ENCODE data around the gene CEP128.

Gene CEP128

DNA sequence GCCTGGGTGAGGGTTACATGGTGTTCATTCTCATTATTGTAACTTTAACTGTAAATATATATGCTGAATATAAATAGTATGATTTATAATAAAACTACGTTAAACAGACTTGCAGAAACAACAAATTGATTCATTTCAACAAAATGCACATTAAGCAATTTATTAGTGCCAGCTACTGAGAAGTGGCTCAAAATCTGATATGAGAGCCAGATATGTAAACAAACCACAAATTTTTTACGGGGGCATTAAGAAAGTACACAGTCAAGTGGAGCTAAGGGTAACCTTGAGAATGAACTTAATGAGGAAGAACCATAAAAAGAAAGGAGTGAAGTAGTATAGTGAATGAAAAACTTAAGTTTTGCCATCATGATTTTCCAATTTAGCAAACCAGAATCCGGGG lies 40.3 kb downstream of the CEP128 start:
- DNase-seq, result no peak

DNA sequence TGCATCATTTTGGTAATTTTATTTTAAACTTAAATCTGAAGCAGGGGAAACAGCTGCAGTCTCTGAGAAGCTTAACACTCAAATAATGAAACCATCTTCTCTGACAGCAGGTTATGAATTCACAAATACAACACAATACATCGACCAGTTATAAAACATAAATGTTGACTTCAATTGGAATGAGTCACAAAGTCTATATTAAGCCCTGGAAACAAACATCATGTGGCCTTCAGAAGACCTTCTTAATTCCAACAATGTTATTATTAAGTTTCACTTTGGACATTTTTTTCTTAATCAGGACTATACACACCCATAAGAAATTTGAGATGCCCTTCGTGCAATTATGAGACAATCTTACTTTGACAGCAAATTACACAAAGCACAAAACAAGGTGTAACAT lies 68.9 kb downstream of the CEP128 start:
- no peak for DNase-seq

DNA sequence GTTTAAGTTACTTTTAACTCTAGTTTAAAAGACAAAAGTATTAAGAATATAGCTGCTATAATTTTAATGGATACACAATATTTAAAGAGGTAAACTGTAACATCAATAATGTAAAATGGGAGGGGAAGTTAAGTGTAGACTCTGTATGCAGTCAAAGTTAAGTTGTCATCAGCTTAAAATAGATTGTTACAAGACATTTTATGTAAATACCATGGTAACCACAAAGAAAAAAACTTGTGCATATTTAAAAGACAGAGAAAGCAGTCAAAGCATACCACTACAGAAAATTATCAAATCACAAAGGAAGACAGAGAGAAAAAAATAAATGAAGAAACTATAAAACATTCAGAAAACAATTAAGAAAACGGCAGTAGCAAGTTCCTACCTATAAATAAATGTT lies 73.3 kb downstream of the CEP128 start:
- DNase-seq, result no peak

DNA sequence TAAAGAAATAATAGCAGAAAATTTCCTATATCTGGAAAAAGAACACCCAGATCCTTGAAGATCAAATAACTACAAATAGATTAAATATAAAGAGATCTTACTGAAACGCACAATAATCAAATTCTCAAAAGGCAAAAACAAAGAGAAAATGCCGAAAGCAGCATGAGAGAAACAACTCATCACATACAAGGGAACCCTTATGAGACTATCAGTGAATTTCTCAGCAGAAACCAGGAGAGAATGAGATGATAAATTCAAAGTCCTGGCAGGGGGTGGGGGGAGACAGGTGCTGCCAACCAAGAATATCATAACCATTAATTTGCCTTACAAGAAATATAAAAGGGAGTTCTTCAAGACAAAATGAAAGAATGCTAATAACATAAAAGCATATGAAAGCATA lies 73.7 kb downstream of the CEP128 start:
- no peak for DNase-seq

DNA sequence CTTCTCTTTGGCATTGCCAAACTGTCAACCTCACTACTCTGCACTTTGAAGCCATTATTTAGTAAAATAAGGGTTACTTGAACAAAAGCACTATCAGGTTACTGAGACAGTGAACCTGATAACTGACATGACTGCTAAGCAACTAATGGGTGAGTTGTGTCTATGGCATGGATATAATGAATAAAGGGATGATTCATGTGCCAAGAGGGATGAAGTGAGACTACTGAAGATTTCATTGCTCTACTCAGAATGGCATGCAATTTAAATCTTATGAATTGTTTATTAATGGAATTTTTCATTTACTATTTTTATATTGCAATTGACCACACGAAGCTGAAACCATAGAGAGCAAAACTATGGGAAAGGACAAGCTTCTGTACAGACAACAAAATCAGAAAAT lies 74.4 kb downstream of the CEP128 start:
- DNase-seq, result no peak

DNA sequence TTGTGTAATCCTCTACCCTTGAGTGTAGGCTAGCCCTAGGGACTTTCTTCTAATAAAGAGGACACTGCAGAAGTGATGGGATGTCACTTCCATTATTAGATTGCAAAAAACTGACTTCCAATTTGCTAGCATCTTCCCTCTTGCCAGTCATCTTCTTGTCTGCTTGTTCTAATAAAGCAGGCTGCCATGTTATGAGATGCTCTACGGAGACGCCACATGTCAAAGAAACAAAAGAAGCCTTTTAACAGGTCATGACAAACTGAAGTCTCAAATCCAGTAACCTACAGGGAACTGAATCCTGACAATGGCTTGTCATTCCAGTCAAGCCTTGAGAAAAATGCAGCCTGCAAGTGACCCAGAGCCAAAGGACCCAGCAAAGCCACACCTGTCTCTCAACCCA lies 76.0 kb downstream of the CEP128 start:
- DNase-seq, result no peak

DNA sequence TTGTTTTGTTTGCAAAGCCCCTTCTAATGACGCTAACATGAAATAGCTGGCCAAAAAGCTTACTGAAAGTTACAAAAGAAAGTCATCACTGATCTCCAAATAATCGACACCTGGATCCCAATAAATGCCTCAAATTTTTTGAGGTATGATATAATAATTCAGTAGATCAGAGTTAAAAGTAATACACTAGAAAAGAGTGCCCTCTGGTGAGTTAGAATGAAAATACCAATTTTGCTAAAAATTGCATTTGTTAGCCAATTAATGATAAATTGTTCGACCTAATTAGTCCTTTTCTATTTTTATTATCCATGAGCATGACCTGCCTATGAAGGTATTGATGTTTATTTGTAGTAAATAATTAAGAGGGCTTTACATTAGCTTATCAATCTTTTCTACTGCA lies 78.6 kb downstream of the CEP128 start:
- DNase-seq, result no peak

DNA sequence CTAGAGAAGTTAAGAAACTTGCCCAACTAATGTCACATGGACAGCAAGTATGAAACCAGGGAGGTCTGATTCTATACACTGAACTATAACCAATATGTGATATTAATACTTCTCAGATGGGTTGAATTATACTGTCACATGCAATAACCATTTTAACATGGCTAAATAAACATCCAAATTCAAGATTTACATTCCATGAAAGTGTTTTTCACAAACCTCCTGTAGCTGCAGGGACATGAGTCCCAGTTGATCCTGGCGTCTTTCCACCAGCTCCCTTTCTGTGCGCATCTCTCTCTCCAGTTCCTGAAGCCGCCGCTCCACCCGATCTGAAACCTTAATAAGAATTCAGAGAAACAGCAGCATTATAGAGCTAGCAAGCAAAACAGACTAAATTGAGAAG lies 79.0 kb downstream of the CEP128 start:
- DNase-seq, result no peak

DNA sequence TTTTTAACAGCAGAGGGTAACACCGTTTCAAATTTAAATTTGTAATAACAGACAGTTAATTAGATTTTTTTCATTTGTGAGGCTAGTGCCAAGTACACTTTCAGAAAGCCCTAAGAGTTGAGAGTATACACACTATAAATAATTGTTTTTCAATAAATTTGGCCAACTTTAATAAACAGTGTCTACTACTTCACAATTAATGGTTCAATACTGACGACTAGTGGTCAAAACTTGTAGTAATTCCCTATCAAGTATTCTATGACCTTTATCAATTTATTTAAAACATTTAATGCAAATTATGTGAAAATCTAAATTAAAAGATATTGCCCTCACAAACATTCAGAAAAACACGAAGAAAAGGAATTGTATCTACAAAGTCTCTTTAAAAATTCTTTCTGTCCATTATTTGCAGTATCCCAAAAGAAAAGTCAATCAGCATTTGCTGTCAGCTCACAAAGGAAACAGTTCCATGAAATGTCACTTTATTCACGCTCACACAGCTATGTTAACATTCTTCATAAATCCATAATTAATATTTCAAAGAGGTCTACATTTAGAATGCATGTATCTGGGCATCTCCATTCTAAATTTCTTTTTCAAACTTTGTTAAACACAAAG lies 91.2 kb downstream of the CEP128 start:
- DNase-seq, result peak; percentile 4

DNA sequence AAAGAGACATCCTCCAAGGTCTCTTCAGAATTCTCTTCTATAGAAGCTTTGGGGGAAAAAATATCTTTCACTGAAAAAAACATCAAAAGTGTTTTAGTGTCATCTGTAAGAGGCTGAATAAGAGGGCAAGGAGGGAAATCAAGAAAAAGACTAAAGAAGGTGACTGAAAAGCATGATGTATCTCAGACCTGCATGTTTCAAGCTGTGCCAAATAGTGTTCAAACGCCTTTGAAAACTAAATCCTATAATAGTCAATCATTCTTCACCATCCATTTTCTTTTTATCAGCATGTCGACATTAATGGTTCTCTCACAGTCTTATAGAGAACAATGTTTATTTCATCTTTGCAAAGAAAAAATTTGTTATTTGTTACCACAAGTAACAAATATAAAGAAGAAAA lies 94.5 kb downstream of the CEP128 start:
- DNase-seq, result no peak

DNA sequence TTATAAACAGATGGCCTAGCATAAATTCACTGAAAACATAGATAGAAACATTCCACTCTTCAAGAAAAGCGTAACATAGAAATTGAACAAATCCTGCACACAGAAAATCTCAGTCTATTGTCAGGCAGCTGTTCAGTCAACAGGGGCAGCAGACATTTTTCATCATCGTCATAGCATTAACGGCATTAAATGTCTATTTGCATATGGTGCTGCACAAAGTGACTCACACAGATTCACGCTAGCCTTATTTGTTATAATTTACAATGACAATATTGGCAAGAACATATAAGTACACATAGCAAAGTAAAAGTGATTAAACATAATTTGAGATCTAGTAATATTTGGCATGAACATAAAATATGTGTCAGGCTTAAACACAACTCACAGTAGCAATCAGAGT lies 95.7 kb downstream of the CEP128 start:
- no peak for DNase-seq

DNA sequence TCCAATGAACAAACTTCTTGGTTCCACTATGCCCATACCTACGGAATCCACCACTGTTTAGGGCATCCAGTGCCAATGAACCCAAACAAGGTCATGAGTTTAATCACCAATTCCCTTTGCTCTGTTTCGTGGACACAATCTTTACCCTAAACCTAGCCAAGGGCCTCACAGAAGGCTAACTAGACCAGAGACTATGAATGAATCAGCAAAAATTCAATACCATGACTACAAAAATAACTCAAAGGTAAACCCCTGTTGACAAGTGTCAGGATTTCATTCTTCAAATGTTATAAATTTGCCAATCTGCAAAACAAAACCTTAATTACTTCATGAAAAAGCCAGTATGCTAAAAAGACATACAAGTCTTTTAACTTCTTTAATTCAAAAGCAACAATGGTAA lies 96.7 kb downstream of the CEP128 start:
- DNase-seq, result no peak

DNA sequence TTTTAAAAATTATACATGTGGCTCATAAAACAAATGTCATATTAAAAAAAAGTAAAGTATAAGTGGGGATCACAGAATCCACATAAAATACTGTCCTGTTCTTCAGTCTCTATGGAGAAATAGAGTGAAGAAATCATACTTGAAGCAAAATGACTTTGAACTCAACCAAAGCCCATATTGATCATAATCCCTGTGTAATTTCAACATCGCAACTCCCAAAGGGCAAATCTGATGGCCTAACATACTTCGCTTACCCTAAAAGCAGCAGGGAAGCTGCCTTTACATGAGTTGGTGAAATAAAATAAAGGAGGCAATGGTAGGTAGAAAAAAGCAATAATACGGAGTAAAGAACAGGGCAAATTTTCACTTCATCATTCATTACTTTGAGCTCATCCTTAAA lies 101.8 kb downstream of the CEP128 start:
- DNase-seq, result no peak

DNA sequence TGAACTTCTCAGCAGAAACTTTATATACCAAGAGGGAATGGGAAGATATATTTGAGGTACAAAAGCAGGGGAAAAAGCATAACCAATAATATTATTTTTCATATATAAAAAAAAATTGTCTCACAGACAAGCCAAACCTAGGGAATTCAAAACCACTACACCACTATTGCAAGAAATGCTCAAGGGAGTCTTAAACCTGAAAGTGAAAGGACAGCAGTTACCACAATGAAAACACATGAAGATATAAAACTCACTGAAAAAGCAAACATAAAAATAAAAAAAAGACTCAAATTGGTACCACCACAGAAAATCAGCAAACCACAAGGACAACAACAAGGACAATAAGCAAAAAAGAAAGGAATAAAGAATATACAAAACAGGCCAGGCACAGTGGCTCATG lies 131.9 kb downstream of the CEP128 start:
- DNase-seq, result no peak

DNA sequence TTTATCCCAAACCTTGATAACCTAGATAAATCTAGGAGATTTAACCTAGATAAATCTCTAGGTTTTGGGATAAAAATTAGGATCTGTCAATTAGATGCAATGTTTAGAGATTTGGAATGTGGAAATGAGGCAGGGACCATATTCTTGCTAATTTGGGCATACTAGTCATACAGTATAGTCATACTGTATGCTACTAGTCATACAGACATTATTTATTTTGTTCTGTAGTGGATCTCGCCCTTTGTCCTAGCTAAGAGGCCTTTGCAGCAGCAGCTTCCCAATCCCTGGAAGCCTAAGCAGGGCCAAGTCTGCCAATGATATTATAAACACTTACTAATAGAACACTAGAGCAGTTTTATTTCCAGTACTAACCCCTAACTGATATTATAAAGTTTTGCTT lies 136.4 kb downstream of the CEP128 start:
- DNase-seq, result no peak

DNA sequence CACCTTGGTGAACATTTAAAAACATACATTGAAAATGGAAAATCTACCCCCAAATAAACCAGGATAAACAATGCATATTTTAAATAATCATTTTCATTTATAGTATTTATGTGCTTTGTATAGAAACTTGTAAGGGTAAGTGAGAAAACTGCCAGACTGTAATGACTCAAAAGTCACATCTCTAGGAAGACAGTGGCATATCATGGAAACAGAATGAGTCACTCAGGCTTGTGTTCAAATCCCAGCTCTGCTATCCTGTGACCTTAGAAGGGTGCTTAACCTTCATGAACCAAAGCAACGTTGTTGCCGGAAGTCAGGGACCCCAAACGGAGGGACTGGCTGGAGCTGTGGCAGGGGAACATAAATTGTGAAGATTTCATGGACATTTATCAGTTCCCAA lies 142.7 kb downstream of the CEP128 start:
- no peak for DNase-seq

DNA sequence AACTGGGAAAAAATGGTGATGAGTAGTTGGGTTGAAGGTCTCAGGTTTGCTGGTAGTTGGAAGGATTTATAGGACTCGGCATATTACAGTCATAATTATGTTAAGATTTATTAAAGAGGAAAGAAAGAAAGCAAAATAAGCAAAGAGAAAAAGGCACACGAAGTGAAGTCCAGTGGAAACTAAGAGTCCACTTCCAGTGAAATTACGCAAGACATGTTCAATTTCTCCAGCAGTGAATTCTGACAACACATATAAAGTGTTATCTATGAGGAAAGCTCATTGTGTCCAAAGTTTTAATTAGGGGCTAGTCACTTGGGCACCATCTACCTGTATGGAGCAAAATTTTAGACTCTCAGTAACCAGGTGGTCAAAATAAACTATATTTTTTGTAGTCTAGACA lies 143.3 kb downstream of the CEP128 start:
- no peak for DNase-seq

DNA sequence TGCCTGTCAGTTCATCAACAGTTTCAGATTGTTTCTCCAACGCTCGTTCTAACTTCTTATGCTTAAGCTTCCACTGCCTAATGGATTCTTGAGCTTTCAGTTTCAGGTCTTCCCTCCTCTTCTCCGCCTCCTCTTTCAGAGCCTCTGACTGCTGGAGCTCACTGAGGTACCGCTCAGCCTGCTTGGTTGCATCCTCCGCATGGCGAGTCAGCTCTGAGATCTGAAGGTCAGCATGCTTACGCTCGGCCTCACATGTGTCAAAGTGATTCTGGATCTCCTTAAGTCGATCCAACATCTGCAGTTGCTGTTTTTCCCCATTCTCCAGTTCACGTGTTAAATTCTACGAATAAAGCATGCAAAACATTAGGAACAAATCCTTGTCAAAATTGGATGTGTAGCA lies 148.8 kb downstream of the CEP128 start:
- DNase-seq, result no peak

DNA sequence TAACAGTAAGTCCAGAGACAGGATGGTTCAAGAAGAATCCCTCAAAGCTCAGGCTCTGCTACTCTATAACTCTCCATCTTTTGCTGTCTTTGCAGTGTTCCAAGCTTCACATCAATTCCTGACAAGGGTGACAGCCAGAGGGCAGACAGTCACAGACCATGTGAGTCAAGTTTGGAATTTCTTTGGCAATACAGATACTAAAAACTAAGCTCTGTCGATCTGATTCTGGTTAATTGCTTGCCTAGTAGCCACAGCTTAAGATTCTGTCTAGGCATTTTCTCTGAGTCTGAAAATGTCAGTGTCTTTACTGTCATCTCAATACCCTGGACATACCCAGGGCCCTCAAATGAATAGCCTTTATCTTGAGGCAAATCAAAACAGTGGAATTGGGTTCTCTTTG lies 153.7 kb downstream of the CEP128 start:
- no peak for DNase-seq

DNA sequence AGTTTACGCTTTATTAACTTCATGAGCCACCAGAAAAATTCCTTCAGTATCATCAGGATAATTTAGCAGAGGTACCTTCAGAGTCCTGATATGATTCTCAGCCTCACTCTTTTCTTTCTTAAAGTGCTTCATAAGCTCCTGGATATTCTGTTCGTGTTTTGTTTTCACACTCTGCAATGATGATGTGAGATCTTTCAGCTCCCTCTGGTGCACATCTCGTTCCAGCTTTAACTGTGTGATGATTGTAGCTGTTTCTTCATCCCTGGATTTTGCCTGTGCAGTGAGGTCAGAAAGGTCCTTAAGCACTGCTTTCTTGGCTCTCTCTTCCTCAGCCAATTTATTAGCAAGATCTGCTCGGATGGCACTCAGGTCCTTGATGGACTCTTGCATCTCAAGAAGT lies 156.7 kb downstream of the CEP128 start:
- no peak for DNase-seq

DNA sequence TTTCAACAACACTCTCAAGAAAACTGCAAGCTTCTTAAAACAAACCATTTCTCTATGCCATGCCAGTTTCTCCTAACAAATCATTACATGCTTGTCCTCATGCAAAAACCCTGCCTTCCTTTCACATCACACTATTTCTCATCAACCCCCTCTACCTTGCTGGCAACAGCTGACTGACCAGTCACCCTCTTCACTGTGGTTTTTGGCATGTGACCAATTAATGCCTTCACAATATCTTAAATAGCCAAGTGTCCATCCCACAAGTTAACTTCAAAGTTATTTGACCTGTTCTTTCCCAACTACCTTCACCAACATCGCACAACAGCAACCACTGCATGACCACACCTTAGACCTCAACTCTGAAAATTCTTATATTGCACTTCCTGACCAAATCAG lies 159.6 kb downstream of the CEP128 start:
- DNase-seq, result no peak

DNA sequence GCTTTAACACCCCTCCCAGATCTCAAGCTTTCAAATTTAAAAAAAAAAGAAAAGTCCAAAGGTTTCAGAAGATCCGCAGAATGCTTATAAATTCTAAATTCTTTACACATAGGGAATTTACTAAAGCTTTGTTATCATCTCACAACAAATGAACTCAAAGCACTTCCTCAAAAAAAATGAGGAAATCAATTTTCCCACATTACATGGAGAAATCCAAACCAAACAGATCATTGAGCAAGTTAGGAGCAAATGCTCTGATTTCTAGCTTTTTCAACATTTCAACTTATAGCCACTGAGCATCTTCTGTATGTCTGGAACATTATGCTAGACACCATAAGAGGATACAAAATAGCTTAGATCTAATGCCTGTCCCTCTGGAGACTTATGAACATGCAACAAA lies 161.0 kb downstream of the CEP128 start:
- no peak for DNase-seq

DNA sequence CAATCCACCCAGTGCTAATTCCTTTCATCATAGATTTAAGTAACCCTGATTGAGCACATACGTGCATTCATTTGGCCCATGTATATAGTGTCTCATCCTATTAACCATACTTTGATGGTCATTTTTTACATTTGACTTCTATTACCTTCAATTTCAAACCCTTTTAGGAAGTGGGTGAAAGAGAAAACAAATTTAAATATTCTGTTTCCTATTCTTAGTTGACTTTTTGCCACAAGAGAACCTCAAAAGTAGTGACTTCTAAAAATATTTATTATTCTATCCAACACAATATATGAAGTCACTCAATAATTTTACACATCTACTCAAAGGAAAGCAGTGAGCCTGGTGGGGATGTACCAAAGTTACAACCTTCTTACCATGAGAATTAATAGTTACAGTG lies 164.9 kb downstream of the CEP128 start:
- DNase-seq, result no peak

DNA sequence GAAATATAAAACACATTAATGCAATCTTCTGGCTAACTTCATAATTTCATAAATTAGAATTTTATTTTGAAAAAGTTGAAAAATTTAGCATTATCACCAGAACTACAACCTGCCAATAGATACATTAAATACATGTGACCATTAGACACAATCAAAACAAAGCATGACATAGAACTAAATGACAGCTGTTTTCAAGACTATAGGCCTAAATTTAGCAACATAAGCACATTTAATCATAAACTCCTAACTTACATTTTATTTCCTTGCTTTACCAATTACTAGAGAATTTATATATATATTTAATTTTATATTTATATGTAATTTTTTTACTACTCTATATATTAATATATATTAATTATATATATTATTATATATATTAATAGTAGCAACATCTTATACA lies 165.4 kb downstream of the CEP128 start:
- no peak for DNase-seq

DNA sequence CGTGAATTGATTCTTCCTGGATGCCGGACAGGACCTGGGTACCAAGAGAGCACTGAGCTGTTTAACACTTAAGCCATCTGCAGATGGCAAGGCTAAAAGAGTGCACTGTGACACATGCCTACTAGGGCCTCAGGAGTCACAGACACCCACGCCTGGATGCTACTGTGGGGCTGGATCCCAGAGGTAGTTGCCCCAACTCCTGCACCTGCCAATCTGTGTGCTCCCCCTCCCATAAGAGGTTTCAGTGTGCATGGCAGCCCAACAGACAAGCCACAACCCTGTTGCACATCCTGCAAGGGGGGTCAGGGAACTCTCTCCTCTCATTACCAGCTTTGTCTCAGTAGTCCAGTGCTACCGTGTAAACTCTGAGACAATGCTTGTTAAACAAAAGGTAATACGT lies 169.0 kb downstream of the CEP128 start:
- no peak for DNase-seq

DNA sequence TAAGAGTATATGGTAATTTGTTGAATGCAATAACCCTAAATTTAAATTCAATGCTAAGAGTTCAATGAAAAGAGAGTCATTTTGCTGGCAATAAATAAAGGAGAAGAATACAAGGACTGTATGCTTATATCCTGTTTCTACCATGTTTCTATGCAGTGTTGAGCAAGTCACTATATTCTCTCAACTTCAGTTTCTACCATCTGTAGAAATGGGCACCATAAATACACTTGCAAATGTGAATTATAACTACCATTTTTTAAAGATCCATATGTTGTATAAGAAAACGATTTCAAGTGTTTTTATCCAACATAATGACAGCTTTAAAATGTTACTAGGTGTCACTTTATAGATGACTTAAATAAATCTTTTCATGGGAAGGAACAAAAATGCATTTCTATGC lies 170.3 kb downstream of the CEP128 start:
- no peak for DNase-seq
